Hepatocyte (in vitro differentiated cells): ENCODE results near the gene CHRM2. TPM values are rescaled to one million over a fixed set of nuclear protein-coding genes. Genes with fewer than 3 reads are reported as not detected.

Experiments used
- DNase-seq: peaks from one replicate; pipeline ENCODE4 v3.0.0-alpha.2; 2016; ENCODE audit warnings: low spot score
- H2AFZ ChIP-seq: fragments of 200-600 bp; sonication (generic); 2 replicates; pipeline ENCODE4 v1.6.0; 2016; ENCODE audit warnings: antibody characterized with exemption, mild to moderate bottlenecking
- H3K27ac ChIP-seq: fragments of 200-600 bp; sonication (generic); 2 replicates; pipeline ENCODE4 v1.5.1; 2016; ENCODE audit warnings: mild to moderate bottlenecking
- H3K27me3 ChIP-seq: fragments of 200-600 bp; sonication (generic); 2 replicates; pipeline ENCODE4 v1.6.1; 2016
- H3K36me3 ChIP-seq: fragments of 200-600 bp; sonication (generic); replicated peaks from 2 replicates; pipeline ENCODE4 v1.5.1; 2016; ENCODE audit warnings: low read depth; ENCODE audit not compliant: insufficient read depth
- H3K4me1 ChIP-seq: fragments of 200-600 bp; sonication (generic); 2 replicates; pipeline ENCODE4 v1.5.1; 2016; ENCODE audit warnings: mild to moderate bottlenecking, moderate library complexity; ENCODE audit not compliant: insufficient read depth
- H3K4me2 ChIP-seq: fragments of 200-600 bp; sonication (generic); 2 replicates; pipeline ENCODE4 v1.6.0; 2016
- H3K4me3 ChIP-seq: fragments of 200-600 bp; sonication (generic); 2 replicates; pipeline ENCODE4 v1.5.1; 2016; ENCODE audit warnings: mild to moderate bottlenecking
- H3K79me2 ChIP-seq: fragments of 200-600 bp; sonication (generic); 2 replicates; pipeline ENCODE4 v1.6.0; 2017; ENCODE audit warnings: mild to moderate bottlenecking
- H3K9me2 ChIP-seq: fragments of 200-600 bp; sonication (generic); replicated peaks from 2 replicates; pipeline ENCODE4 v1.6.0; 2017; ENCODE audit warnings: mild to moderate bottlenecking; ENCODE audit not compliant: insufficient read depth
- H3K9me3 ChIP-seq: fragments of 200-600 bp; sonication (generic); 2 replicates; pipeline ENCODE4 v1.5.1; 2016; ENCODE audit warnings: low read depth, mild to moderate bottlenecking
- H4K20me1 ChIP-seq: fragments of 200-600 bp; sonication (generic); 2 replicates; pipeline ENCODE4 v1.6.0; 2016; ENCODE audit warnings: mild to moderate bottlenecking; ENCODE audit not compliant: insufficient read depth, poor library complexity, severe bottlenecking
- EZH2 ChIP-seq: fragments of 200-600 bp; sonication (generic); IDR thresholded peaks from 2 replicates; pipeline ENCODE4 v1.6.1; 2016; ENCODE audit warnings: antibody characterized with exemption, mild to moderate bottlenecking, borderline replicate concordance
- EZH2phosphoT487 ChIP-seq: fragments of 200-600 bp; sonication (generic); IDR thresholded peaks from one replicate; pipeline ENCODE4 v1.6.1; 2018; ENCODE audit warnings: antibody characterized with exemption, mild to moderate bottlenecking, low read depth, moderate library complexity; ENCODE audit not compliant: unreplicated experiment, severe bottlenecking
- WGBS: methylation state at CpG from one replicate; pipeline ENCODE4 v1.1.6; 2016; ENCODE audit warnings: low lambda C conversion rate; ENCODE audit errors: missing lambda C conversion rate; 5-methylcytosine and 5-hydroxymethylcytosine counted together
- polyA plus RNA-seq: library from polyadenylated mRNA; unstranded; fragments of >200 nt; fragmentation: Nextera tagmentation; extraction: Ambion mirVana; gene quantifications from 2 replicates; pipeline ENCODE4 v1.2.1, GENCODE V29; 2016
- total RNA-seq: library from RNA; depleted of rRNA; stranded (reverse); fragments of >200 nt; gene quantifications from 2 replicates; pipeline ENCODE4 v1.2.3, GENCODE V29; 2014
- TF ChIP-seq, protein P1 (sequence below): fragments of 200-600 bp; sonication (generic); IDR thresholded peaks from 2 replicates; pipeline ENCODE4 v1.5.1; 2016; ENCODE audit warnings: antibody characterized with exemption, mild to moderate bottlenecking; ENCODE audit not compliant: poor library complexity

CHRM2 gene
- total and polyA plus RNA-seq, 2 experiments from 2014 or later: 2.3 to 5.3 TPM

DNA sequence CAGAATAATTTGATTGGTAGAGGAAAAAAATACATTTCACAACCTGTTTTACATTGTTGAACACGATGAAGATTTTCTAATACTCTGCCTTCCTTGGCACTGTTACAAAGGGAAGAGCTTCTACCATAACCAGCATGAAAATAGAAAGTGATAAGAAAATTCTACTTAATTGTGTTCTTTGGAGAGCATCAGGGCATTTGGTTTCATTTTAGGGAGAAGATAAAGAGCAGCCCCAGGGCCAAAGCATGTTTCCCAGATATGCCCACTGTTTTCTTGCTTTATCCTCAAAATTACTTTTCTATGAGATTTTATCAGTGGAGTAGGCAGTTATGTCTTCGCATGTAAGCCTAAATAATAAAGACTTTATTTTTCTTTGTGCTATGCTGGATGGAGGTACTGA is 9.5 kb downstream of the CHRM2 start:
- Histone ChIP-seq H3K27ac (no peak overlapping the region), H3K4me1 (no peaks in the 10 kb centered on the region), H3K9me3 (no peaks in the 10 kb centered on the region), H3K9me2 (no peaks in the 10 kb centered on the region), H3K4me3 (no peak overlapping the region), H4K20me1 (no peaks in the 10 kb centered on the region), H3K36me3 (no peaks in the 10 kb centered on the region), H3K27me3 (peaks cover 7% of the 10 kb centered on the region), H3K4me2 (no peak overlapping the region), H2AFZ (no peak overlapping the region), H3K79me2 (no peaks in the 10 kb centered on the region)
- no peak for TF ChIP-seq EZH2
- TF ChIP-seq, protein P1, sequence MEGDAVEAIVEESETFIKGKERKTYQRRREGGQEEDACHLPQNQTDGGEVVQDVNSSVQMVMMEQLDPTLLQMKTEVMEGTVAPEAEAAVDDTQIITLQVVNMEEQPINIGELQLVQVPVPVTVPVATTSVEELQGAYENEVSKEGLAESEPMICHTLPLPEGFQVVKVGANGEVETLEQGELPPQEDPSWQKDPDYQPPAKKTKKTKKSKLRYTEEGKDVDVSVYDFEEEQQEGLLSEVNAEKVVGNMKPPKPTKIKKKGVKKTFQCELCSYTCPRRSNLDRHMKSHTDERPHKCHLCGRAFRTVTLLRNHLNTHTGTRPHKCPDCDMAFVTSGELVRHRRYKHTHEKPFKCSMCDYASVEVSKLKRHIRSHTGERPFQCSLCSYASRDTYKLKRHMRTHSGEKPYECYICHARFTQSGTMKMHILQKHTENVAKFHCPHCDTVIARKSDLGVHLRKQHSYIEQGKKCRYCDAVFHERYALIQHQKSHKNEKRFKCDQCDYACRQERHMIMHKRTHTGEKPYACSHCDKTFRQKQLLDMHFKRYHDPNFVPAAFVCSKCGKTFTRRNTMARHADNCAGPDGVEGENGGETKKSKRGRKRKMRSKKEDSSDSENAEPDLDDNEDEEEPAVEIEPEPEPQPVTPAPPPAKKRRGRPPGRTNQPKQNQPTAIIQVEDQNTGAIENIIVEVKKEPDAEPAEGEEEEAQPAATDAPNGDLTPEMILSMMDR: no peak
- TF ChIP-seq EZH2phosphoT487: no peak
- 83% methylated on average over 2 of the region's 2 CpGs for WGBS
- DNase-seq: no peak

DNA sequence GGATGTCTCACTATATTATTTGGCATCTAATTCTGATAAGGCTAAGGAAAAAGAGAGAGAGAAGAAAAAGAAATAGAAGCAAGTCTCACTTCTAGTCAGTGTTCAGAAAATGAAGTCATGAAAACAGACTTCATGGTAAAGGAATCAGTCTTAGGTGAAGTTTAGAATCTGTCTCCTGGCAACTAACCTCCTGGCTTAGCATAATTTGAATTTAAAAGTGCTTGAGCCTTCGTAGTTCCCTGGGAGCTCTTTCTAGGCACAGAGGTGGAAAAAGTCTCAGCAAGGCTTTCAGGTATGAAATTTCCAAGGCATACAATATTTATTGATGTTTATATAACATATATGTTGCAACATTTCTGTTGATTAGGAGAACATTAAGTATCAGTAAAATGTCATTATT is 10.4 kb downstream of the CHRM2 start:
- H3K27me3 ChIP-seq: no peaks in the 10 kb centered on the region
- DNase-seq: no peak
- no peaks in the 10 kb centered on the region for H4K20me1 ChIP-seq
- TF ChIP-seq EZH2phosphoT487: no peak
- WGBS: 48% methylated on average over 1 of the region's 1 CpG
- no peaks in the 10 kb centered on the region for H3K9me2 ChIP-seq
- no peak overlapping the region for H3K27ac ChIP-seq
- H3K4me1 ChIP-seq: no peaks in the 10 kb centered on the region
- no peaks in the 10 kb centered on the region for H3K9me3 ChIP-seq
- no peak overlapping the region for H3K4me3 ChIP-seq
- no peak overlapping the region for H2AFZ ChIP-seq
- H3K36me3 ChIP-seq: no peaks in the 10 kb centered on the region
- H3K79me2 ChIP-seq: no peaks in the 10 kb centered on the region
- no peak overlapping the region for H3K4me2 ChIP-seq

DNA sequence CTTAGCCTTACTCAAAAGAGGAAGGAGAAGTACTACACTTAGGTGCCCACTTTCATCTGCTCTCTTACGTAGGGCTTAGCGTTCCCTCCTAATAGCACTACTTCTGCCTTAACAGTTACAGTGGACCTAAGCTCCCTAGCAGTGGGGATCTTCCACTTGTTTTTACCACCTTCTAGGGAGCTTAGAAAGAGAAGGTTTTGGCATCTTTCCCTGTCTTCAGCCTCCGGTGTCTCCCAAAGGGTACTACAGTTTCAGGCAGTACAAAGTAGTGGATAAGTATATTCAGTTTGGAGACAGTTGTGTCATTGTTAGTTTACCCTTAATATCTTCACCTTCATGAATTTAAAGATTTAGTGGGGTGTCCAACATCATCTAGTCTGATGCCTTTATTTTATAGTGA is 14.6 kb downstream of the CHRM2 start:
- Histone ChIP-seq H3K4me1 (no peaks in the 10 kb centered on the region), H3K9me2 (no peaks in the 10 kb centered on the region), H3K27me3 (no peaks in the 10 kb centered on the region), H3K27ac (no peak overlapping the region), H3K9me3 (no peaks in the 10 kb centered on the region), H3K4me2 (no peak overlapping the region), H4K20me1 (no peaks in the 10 kb centered on the region), H3K79me2 (no peaks in the 10 kb centered on the region), H3K36me3 (no peaks in the 10 kb centered on the region), H3K4me3 (no peak overlapping the region), H2AFZ (no peak overlapping the region)
- TF ChIP-seq, protein P1: no peak
- TF ChIP-seq EZH2phosphoT487 (no peak), EZH2 (no peak)
- no peak for DNase-seq
- WGBS: 84% methylated on average over 3 of the region's 3 CpGs

DNA sequence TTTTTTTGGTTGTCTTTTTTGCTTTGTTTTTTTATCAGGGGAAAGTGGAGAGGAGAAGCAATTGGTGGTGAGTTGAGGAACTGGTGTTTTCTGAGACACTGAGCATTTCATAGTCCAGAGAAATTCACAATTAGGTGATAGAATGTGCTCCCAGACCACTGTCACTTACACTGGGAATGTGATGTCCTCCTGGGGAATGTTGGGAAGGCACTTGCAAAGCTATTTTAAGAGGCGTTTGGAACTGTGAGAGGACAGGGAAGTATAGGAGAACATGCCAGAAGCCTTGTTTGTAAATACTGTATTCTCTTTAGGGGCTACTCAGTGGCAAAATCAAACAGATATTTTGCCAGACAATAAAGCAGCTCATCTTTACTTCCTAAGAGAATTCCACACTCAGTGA is 16.0 kb downstream of the CHRM2 start:
- no peaks in the 10 kb centered on the region for H3K79me2 ChIP-seq
- no peak overlapping the region for H3K4me2 ChIP-seq
- WGBS: 33% methylated on average over 1 of the region's 1 CpG
- no peaks in the 10 kb centered on the region for H3K27me3 ChIP-seq
- no peak for TF ChIP-seq EZH2
- no peak for TF ChIP-seq EZH2phosphoT487
- TF ChIP-seq, protein P1: no peak
- H3K4me1 ChIP-seq: no peaks in the 10 kb centered on the region
- no peaks in the 10 kb centered on the region for H4K20me1 ChIP-seq
- H3K4me3 ChIP-seq: no peak overlapping the region
- H3K27ac ChIP-seq: no peak overlapping the region
- no peaks in the 10 kb centered on the region for H3K36me3 ChIP-seq
- H2AFZ ChIP-seq: no peak overlapping the region
- DNase-seq: no peak
- H3K9me2 ChIP-seq: no peaks in the 10 kb centered on the region
- no peaks in the 10 kb centered on the region for H3K9me3 ChIP-seq
